DND-41 (cell line): ENCODE results near the gene PPARA.

Experiments
- ATAC-seq: fragments of 200-7000 bp; cut with Tn5 transposase; 3 replicates; pipeline ENCODE4 v1.9.1; 2021; ENCODE audit warnings: low read depth; ENCODE audit not compliant: insufficient read depth
- DNase-seq: peaks from one replicate; pipeline ENCODE4 v3.0.0-alpha.2; 2020
- H2AFZ ChIP-seq: 2 replicates; pipeline ENCODE4 v1.6.0; 2012; ENCODE audit warnings: low read depth, low read length
- H3K27ac ChIP-seq: 2 replicates; pipeline ENCODE4 v1.5.1; 2012; ENCODE audit warnings: low read length, inconsistent platforms
- H3K27me3 ChIP-seq: fragments of 200-600 bp; sonication (generic); 2 replicates; pipeline ENCODE4 v1.6.0; 2012; ENCODE audit warnings: low read length, mild to moderate bottlenecking, inconsistent platforms; ENCODE audit not compliant: insufficient read depth, poor library complexity
- H3K36me3 ChIP-seq: 2 replicates; pipeline ENCODE4 v1.5.1; 2012; ENCODE audit warnings: low read length, inconsistent platforms; ENCODE audit not compliant: insufficient read depth
- H3K4me1 ChIP-seq: 2 replicates; pipeline ENCODE4 v1.5.1; 2012; ENCODE audit warnings: mild to moderate bottlenecking, low read length; ENCODE audit not compliant: insufficient read depth
- H3K4me2 ChIP-seq: 2 replicates; pipeline ENCODE4 v1.6.0; 2012; ENCODE audit warnings: mild to moderate bottlenecking, moderate library complexity, low read length, inconsistent platforms; ENCODE audit not compliant: insufficient read depth
- H3K4me3 ChIP-seq, 2 experiments: fragments of 200-600 bp in 1 of 2; shearing (Covaris generic) in 1 of 2; 2 replicates each; pipeline ENCODE4 v1.5.1; 2012 to 2016; ENCODE audit warnings: inconsistent platforms in 2 of 2, low read length in 2 of 2, mild to moderate bottlenecking in 2 of 2, low read depth in 1 of 2, moderate library complexity in 1 of 2
- H3K79me2 ChIP-seq: 2 replicates; pipeline ENCODE4 v1.6.0; 2012; ENCODE audit warnings: low read length, inconsistent platforms; ENCODE audit not compliant: insufficient read depth
- H3K9ac ChIP-seq: 2 replicates; pipeline ENCODE4 v1.6.0; 2012; ENCODE audit warnings: low read depth, mild to moderate bottlenecking, inconsistent platforms, low read length, moderate library complexity
- H3K9me3 ChIP-seq: 2 replicates; pipeline ENCODE4 v1.5.1; 2012; ENCODE audit warnings: low read length, moderate library complexity, mild to moderate bottlenecking, inconsistent platforms; ENCODE audit not compliant: insufficient read depth, severe bottlenecking
- H4K20me1 ChIP-seq: 2 replicates; pipeline ENCODE4 v1.6.0; 2012; ENCODE audit warnings: low read length; ENCODE audit not compliant: insufficient read depth
- EZH2 ChIP-seq: IDR thresholded peaks from 3 replicates; pipeline ENCODE4 v1.6.1; 2012; ENCODE audit warnings: borderline replicate concordance, low read depth, mild to moderate bottlenecking, moderate library complexity, low read length, inconsistent platforms; ENCODE audit not compliant: severe bottlenecking
- TF ChIP-seq, protein P1 (sequence below): IDR thresholded peaks from 2 replicates; pipeline ENCODE4 v1.5.1; 2012; ENCODE audit warnings: borderline replicate concordance, low read length, moderate library complexity, mild to moderate bottlenecking; ENCODE audit not compliant: poor library complexity, severe bottlenecking; ENCODE audit errors: extremely low read depth

Gene PPARA

DNA sequence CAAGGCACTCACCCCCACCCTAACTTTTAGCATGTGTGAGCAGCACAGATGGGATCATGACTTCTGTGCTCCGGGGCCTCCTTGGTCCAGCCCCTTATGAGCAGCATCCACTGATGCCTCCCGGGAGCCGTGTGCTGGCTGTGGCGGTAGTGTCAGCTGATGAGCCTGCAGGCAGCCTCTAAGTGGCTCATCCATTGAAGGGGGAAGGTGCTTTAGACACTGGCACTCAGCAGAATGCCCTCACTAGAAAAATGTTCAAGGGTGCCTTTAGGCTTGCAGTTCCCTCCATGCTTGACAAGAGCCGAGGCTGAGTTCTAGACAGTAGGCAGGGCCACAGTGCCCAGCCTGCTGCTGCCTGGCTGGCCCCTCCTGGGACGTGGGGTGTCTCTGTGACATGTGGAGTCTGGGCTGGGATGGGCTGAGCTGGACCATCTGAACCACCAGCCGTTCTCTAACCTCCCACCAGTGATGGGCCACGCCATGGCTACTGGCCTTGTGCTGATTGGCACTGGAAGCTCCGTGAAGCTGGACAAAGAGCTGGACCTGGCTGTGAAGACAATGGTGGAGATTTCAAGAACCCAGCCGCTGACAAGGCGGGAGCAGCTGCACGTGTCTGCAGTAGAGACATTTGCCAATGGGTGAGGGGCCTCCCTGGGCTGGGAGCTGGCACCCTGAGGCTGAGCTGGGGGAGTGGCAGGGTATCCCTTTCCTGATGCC lies 123.3 kb downstream of the PPARA start:
- no peak for DNase-seq
- no peak overlapping the region for H2AFZ ChIP-seq
- H3K79me2 ChIP-seq = no peaks in the 10 kb centered on the region; the same call in 1 of the 2 replicates

DNA sequence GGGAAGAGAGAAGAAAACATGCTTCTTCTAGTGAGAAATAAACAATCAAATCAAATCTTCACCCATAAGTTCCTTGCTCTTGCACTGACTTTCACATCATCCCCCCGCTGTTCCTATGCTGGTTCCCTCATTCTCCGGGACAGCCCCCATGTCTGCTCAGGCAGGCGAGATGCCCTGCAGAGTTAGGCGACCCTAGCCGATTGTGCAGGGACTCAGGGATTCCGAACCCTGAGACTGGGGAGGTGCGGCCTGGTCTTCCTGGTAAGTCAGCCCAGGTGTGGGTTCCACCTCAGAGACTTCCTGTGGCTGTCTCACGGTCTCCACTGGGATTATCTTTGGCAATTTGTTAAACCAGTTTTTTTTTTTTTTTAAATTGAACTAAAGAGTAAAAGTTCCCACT lies 124.1 kb downstream of the PPARA start:
- Histone ChIP-seq H3K4me1 (peaks cover 8% of the 10 kb centered on the region), H4K20me1 (no peaks in the 10 kb centered on the region), H3K4me3 (no peak overlapping the region), H3K27ac (no peak overlapping the region), H3K36me3 (peaks cover 63% of the 10 kb centered on the region), H3K27me3 (no peaks in the 10 kb centered on the region), H3K9ac (no peak overlapping the region), H3K4me2 (no peak overlapping the region), H3K9me3 (no peaks in the 10 kb centered on the region), H2AFZ (no peak overlapping the region), H3K79me2 (no peaks in the 10 kb centered on the region; the same call in 1 of the 2 replicates)
- ATAC-seq (no peak), DNase-seq (no peak)
- TF ChIP-seq, protein P1, sequence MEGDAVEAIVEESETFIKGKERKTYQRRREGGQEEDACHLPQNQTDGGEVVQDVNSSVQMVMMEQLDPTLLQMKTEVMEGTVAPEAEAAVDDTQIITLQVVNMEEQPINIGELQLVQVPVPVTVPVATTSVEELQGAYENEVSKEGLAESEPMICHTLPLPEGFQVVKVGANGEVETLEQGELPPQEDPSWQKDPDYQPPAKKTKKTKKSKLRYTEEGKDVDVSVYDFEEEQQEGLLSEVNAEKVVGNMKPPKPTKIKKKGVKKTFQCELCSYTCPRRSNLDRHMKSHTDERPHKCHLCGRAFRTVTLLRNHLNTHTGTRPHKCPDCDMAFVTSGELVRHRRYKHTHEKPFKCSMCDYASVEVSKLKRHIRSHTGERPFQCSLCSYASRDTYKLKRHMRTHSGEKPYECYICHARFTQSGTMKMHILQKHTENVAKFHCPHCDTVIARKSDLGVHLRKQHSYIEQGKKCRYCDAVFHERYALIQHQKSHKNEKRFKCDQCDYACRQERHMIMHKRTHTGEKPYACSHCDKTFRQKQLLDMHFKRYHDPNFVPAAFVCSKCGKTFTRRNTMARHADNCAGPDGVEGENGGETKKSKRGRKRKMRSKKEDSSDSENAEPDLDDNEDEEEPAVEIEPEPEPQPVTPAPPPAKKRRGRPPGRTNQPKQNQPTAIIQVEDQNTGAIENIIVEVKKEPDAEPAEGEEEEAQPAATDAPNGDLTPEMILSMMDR = no peak
- TF ChIP-seq EZH2 = no peak

More for the DNA sequence above, 123.3 kb downstream of the PPARA start:
- H3K4me2 ChIP-seq = no peak overlapping the region
- no peak overlapping the region for H3K9ac ChIP-seq
- ATAC-seq = no peak
- H3K4me1 ChIP-seq = peaks cover 15% of the 10 kb centered on the region
- TF ChIP-seq EZH2 = no peak
- TF ChIP-seq, protein P1 = no peak
- no peaks in the 10 kb centered on the region for H3K27me3 ChIP-seq
- no peaks in the 10 kb centered on the region for H3K9me3 ChIP-seq
- no peak overlapping the region for H3K27ac ChIP-seq
- no peak overlapping the region for H3K4me3 ChIP-seq
- no peaks in the 10 kb centered on the region for H4K20me1 ChIP-seq
- H3K36me3 ChIP-seq = peaks cover 58% of the 10 kb centered on the region

DNA sequence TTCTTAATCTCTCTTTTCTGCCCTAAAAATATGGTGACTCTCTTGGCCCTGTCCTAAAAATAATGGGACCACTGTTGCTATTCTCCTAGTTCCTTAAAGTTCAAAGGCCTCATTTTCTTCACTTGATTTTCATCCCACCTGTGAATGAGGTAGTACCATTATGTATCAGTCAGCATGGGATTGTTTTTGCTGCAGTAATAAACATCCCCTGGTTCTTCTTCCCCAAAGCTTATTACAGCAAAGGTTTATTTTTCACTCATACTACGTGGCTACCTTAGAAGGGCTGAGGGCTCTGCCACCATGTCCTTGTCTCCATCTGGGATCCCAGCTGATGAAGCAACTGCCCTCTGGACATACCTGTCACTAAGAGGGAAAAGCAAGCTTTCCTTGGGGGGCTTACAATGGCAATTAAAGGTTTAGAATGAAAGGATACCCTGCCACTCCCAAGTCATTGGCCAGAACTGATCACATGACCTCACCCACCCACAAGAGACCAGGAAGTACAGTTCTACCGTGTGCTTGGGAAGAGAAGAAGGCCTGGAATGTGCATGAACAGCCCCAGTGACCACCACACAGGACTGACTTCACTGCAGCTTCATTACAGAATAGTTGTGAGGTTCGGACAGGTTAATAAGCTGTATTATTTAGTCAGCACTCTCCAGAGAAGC lies 125.3 kb downstream of the PPARA start:
- H2AFZ ChIP-seq = no peak overlapping the region
- no peak overlapping the region for H3K9ac ChIP-seq
- H3K9me3 ChIP-seq = no peaks in the 10 kb centered on the region
- H3K27me3 ChIP-seq = no peaks in the 10 kb centered on the region
- no peak overlapping the region for H3K4me3 ChIP-seq
- TF ChIP-seq, protein P1 = no peak
- TF ChIP-seq EZH2 = no peak
- 0 out of 2 replicates have a peak overlapping the region, but pooled peaks have one; percentile 1 for H3K27ac ChIP-seq
- H3K36me3 ChIP-seq = peaks cover 74% of the 10 kb centered on the region
- ATAC-seq (peak; percentile 64; the same call in 2 of the 3 replicates), DNase-seq (no peak)
- no peaks in the 10 kb centered on the region; the same call in 1 of the 2 replicates for H4K20me1 ChIP-seq
- H3K4me2 ChIP-seq = no peak overlapping the region
- H3K4me1 ChIP-seq = no peaks in the 10 kb centered on the region
- H3K79me2 ChIP-seq = no peaks in the 10 kb centered on the region
